HepG2 (cell line): ENCODE data around the gene NRN1L. TPM values are rescaled to one million over a fixed set of nuclear protein-coding genes. Genes with fewer than 3 reads are reported as not detected.

Experiments
- CBX2 ChIP-seq, 2 experiments: fragments of 200-600 bp in 1 of 2; sonication (generic); formaldehyde crosslinking in 1 of 2; IDR thresholded peaks; 2 replicates each; pipeline versions ENCODE4 v1.7.0 to v1.8.1; 2018 to 2022; ENCODE audit warnings: low read depth in 2 of 2, low read length in 1 of 2, mild to moderate bottlenecking in 1 of 2, missing genetic modification reagents in 1 of 2
- KLF6 ChIP-seq: IDR thresholded peaks from 2 replicates; pipeline ENCODE4 v1.8.0; 2016; ENCODE audit warnings: missing biosample characterization, missing genetic modification reagents
- MATR3 ChIP-seq: sonication (generic); formaldehyde crosslinking; IDR thresholded peaks from 2 replicates; pipeline ENCODE4 v1.4.0; 2020; ENCODE audit warnings: missing genetic modification reagents
- MAX ChIP-seq: IDR thresholded peaks from 2 replicates; pipeline ENCODE4 v1.6.1; 2012; ENCODE audit warnings: inconsistent platforms
- NR2F6 ChIP-seq, 2 experiments: IDR thresholded peaks; 2 replicates each; pipeline ENCODE4 v1.6.1; 2016; ENCODE audit warnings: antibody characterized with exemption in 1 of 2, mild to moderate bottlenecking in 1 of 2
- TRIM24 ChIP-seq: sonication (generic); formaldehyde crosslinking; IDR thresholded peaks from 2 replicates; pipeline ENCODE4 v1.8.0; 2022; ENCODE audit warnings: mild to moderate bottlenecking, missing genetic modification reagents
- ZBTB14 ChIP-seq: sonication (generic); formaldehyde crosslinking; IDR thresholded peaks from 2 replicates; pipeline ENCODE4 v1.4.0; 2020; ENCODE audit warnings: missing genetic modification reagents
- ZFP82 ChIP-seq: sonication (generic); formaldehyde crosslinking; IDR thresholded peaks from 2 replicates; pipeline ENCODE4 v1.5.1; 2020; ENCODE audit warnings: mild to moderate bottlenecking, missing genetic modification reagents, borderline replicate concordance
- ZNF207 ChIP-seq: fragments of 450-650 bp; IDR thresholded peaks from 2 replicates; pipeline ENCODE4 v1.6.1; 2016; ENCODE audit warnings: antibody characterized with exemption, borderline replicate concordance
- polyA plus RNA-seq, 8 experiments: library from polyadenylated mRNA; depleted of rRNA in 3 of 8; stranded (reverse) in 7 of 8; unstranded in 1 of 8; fragments of >200 nt; fragmentation: Illumina TruSeq in 4 of 8; extraction: Trizol in 4 of 8; gene quantifications; 2 replicates each; pipeline versions ENCODE4 v1.2.1 to v1.2.3, GENCODE V29; 2011 to 2016; ENCODE audit warnings: low read depth in 4 of 8, missing spikeins in 1 of 8, mixed read lengths in 1 of 8; ENCODE audit not compliant: insufficient read depth in 1 of 8
- total RNA-seq, 5 experiments: library from RNA; depleted of rRNA; stranded (reverse); fragments of >200 nt; fragmentation: Illumina TruSeq; extraction: Trizol; gene quantifications; 2 replicates each; pipeline ENCODE4 v1.2.3, GENCODE V29; 2016; ENCODE audit warnings: low read depth in 1 of 5
- TF ChIP-seq, protein P1 (sequence below): sonication (generic); formaldehyde crosslinking; IDR thresholded peaks from 2 replicates; pipeline ENCODE4 v1.8.1; 2023; ENCODE audit warnings: missing genetic modification reagents, mild to moderate bottlenecking, borderline replicate concordance

The NRN1L gene
- total and polyA plus RNA-seq, 2 of the 13 experiments (the other 11 are each of a cell fraction or from before 2014, with no cell fraction given), result 0.53 to 1.2 TPM

GRCh38 chr16:67872631-67873434 lies 11.9 kb upstream of the NRN1L start, which contains the start of gene EDC4 (continued):
- TF ChIP-seq ZFP82 (CRISPR knock-in tag) (peak; percentile 85; the same call in 1 of the 2 replicates), CBX2 (IDR thresholded peaks at IDR 0.05; ENCODE audit: low read depth, low read length) (no peak), CBX2 (CRISPR knock-in tag; IDR thresholded peaks at IDR 0.05; ENCODE audit: low read depth) (no peak), NR2F6 (IDR thresholded peaks at IDR 0.05) (no peak; the same call in 1 of the 2 replicates), NR2F6 (CRISPR knock-in tag; IDR thresholded peaks at IDR 0.05) (peak; percentile 81), TRIM24 (no peak), ZBTB14 (CRISPR knock-in tag) (no peak), ZNF207 (no peak), MATR3 (CRISPR knock-in tag) (peak; percentile 19; the same call in 1 of the 2 replicates), KLF6 (peak; percentile 69; the same call in 1 of the 2 replicates), MAX (peak; percentile 83)
- TF ChIP-seq, protein P1, sequence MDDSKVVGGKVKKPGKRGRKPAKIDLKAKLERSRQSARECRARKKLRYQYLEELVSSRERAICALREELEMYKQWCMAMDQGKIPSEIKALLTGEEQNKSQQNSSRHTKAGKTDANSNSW (CRISPR knock-in tag), result peak; percentile 75; the same call in 1 of the 2 replicates
